GM12891 (cell line): ENCODE data around the gene YIF1B.

Experiments used
- POLR2A ChIP-seq: IDR thresholded peaks from 2 replicates; pipeline ENCODE4 v1.6.1; 2011; ENCODE audit warnings: low read depth, low read length, control low read depth
- POLR2AphosphoS5 ChIP-seq: IDR thresholded peaks from 2 replicates; pipeline ENCODE4 v1.6.1; 2011; ENCODE audit warnings: low read depth, low read length, control low read depth

DNA sequence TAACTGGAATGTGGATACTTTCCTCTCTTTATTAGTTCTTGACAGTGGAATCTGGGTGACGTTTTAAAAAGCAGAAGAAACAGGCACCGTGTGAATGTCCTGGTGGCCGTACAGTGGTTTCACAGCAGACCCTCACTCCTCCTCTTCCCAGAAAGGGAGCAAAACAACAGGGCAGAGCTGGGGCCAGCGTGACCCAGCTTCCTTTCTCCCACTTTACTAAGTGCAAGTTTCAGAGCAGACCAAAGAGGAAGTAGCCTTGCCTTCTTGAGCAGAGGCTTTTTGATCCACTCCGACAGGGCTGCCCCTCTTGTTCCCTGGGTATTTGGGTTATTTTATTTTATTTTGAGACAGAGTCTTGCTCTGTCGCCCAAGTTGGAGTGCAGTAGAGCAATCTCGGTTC lies 31.3 kb downstream of the YIF1B start:
- TF ChIP-seq POLR2AphosphoS5 (no peak), POLR2A (no peak)
